Activated B cell treated with CpG ODN at 0.5 μM for 24 hours (primary cell): Measurements from ENCODE around the gene PTPN3. TPM values are rescaled to one million over a fixed set of nuclear protein-coding genes. Genes with fewer than 3 reads are reported as not detected.
"Not testable (repeated sequence)": the region's sequence is repeated elsewhere in the genome, so short reads cannot be mapped to it uniquely, and the experiment has no call there.

Experiments used
- ATAC-seq: fragments of 200-7000 bp; cut with Tn5 transposase; one replicate; pipeline ENCODE4 v1.10.0; 2021; ENCODE audit warnings: low read depth, mild to moderate bottlenecking, moderate library complexity
- CTCF ChIA-PET: fragments of 350-600 bp; sonication (Branson Sonifier 250); formaldehyde crosslinking; loops from one replicate; lab custom pipeline; 2021; ENCODE audit warnings: antibody characterized with exemption; lab: Charles Lee
- POLR2A ChIA-PET: fragments of 350-600 bp; sonication (Branson Sonifier 250); formaldehyde crosslinking; loops from one replicate; lab custom pipeline; 2021; ENCODE audit warnings: antibody characterized with exemption; lab: Charles Lee
- DNase-seq: peaks from one replicate; pipeline ENCODE4 v3.0.0; 2022
- H3K27ac Mint-ChIP-seq: one replicate; pipeline ENCODE4 v1.8.0; 2020; ENCODE audit warnings: mixed read lengths
- H3K27me3 Mint-ChIP-seq: one replicate; pipeline ENCODE4 v1.8.0; 2021; ENCODE audit warnings: mixed read lengths
- H3K36me3 Mint-ChIP-seq: one replicate; pipeline ENCODE4 v1.8.0; 2021; ENCODE audit warnings: low read depth, mixed read lengths
- H3K4me1 Mint-ChIP-seq: one replicate; pipeline ENCODE4 v1.8.0; 2021; ENCODE audit warnings: mixed read lengths
- H3K4me3 Mint-ChIP-seq: one replicate; pipeline ENCODE4 v1.8.0; 2020; ENCODE audit warnings: mild to moderate bottlenecking, mixed read lengths
- H3K9me3 Mint-ChIP-seq: one replicate; pipeline ENCODE4 v1.8.0; 2020; ENCODE audit warnings: mixed read lengths
- CTCF ChIP-seq: fragments of 200-600 bp; IDR thresholded peaks from one replicate; pipeline ENCODE4 v1.8.0; 2022; ENCODE audit warnings: antibody characterized with exemption, mild to moderate bottlenecking
- intact Hi-C: fragments of 100-400 bp; cut with micrococcal nuclease; formaldehyde crosslinking; loops from one replicate; pipeline ENCODE4 v1.15.1; 2024
- total RNA-seq: library from RNA; stranded (reverse); gene quantifications from 2 replicates; pipeline ENCODE4 v1.2.3, GENCODE V29; 2022

Gene PTPN3
- total RNA-seq = 0.05 and 0.09 TPM in 2 replicates

- peaks cover 5% of the 10 kb centered on the region for H3K4me1 Mint-ChIP-seq
- no peaks in the 10 kb centered on the region for H3K9me3 Mint-ChIP-seq
- no peak within 1 kb of the TSS for H3K27ac Mint-ChIP-seq
- no peak within 1 kb of the TSS for H3K4me3 Mint-ChIP-seq
- DNase-seq = no peak
- ChIA-PET POLR2A (no interaction called here), CTCF (no interaction called here)
- no peaks in the 10 kb centered on the region for H3K36me3 Mint-ChIP-seq
- ATAC-seq = no peak
- no peak for TF ChIP-seq CTCF
- intact Hi-C loops = no loop called here
- peaks cover 69% of the 10 kb centered on the region for H3K27me3 Mint-ChIP-seq
Observed at GRCh38 chr9:109498195-109499092, at the start of gene PTPN3. Gene PTPN3 (minus strand): TSS chr9:109498307. CDS start chr9:109463434, 34,873 bp downstream.

GRCh38 chr9:109544954-109545353 is 46.8 kb upstream of the PTPN3 start:
- H3K36me3 Mint-ChIP-seq, CTCF ChIA-PET, POLR2A ChIA-PET, H3K27me3 Mint-ChIP-seq, DNase-seq, H3K4me1 Mint-ChIP-seq, ATAC-seq, intact Hi-C loops, H3K4me3 Mint-ChIP-seq, H3K27ac Mint-ChIP-seq: not testable (repeated sequence)
- peaks cover 14% of the 10 kb centered on the region for H3K9me3 Mint-ChIP-seq

- ATAC-seq = no peak
- no peak for DNase-seq
- Mint-ChIP-seq H3K27ac (no peak overlapping the region), H3K36me3 (no peaks in the 10 kb centered on the region), H3K4me1 (no peaks in the 10 kb centered on the region), H3K27me3 (peaks cover 4% of the 10 kb centered on the region), H3K4me3 (no peak overlapping the region), H3K9me3 (peaks cover 13% of the 10 kb centered on the region)
- ChIA-PET POLR2A (no interaction called here), CTCF (no interaction called here)
- TF ChIP-seq CTCF = no peak
- intact Hi-C loops = no loop called here
Observed at GRCh38 chr9:109542922-109543321, 44.8 kb upstream of the PTPN3 start.

GRCh38 chr9:109538346-109538745 is 40.2 kb upstream of the PTPN3 start:
- H3K27me3 Mint-ChIP-seq = peaks cover 8% of the 10 kb centered on the region
- no peak for TF ChIP-seq CTCF
- ATAC-seq (no peak), DNase-seq (no peak)
- H3K9me3 Mint-ChIP-seq = peaks cover 2% of the 10 kb centered on the region
- no peaks in the 10 kb centered on the region for H3K36me3 Mint-ChIP-seq
- H3K4me3 Mint-ChIP-seq = no peak overlapping the region
- no peaks in the 10 kb centered on the region for H3K4me1 Mint-ChIP-seq
- CTCF ChIA-PET = no interaction called here
- H3K27ac Mint-ChIP-seq = no peak overlapping the region
- intact Hi-C loops = no loop called here
- POLR2A ChIA-PET = no interaction called here

- H3K27ac Mint-ChIP-seq = no peak overlapping the region
- H3K4me3 Mint-ChIP-seq = no peak overlapping the region
- POLR2A ChIA-PET = no interaction called here
- H3K27me3 Mint-ChIP-seq = peaks cover 8% of the 10 kb centered on the region
- H3K36me3 Mint-ChIP-seq = no peaks in the 10 kb centered on the region
- ATAC-seq (no peak), DNase-seq (no peak)
- no peak for TF ChIP-seq CTCF
- intact Hi-C loops = no loop called here
- H3K9me3 Mint-ChIP-seq = no peaks in the 10 kb centered on the region
- CTCF ChIA-PET = no interaction called here
- no peaks in the 10 kb centered on the region for H3K4me1 Mint-ChIP-seq
Observed at GRCh38 chr9:109537288-109537687, 39.2 kb upstream of the PTPN3 start.
